OCI-LY3 (cell line): ENCODE results near the gene PDPN.
A peak's percentile ranks its signal among the peaks of the same experiment; 100 is the strongest.

Experiments used
- H2AFZ ChIP-seq: fragments of 200-600, 300-600 bp; shearing (Covaris generic); 2 replicates; pipeline ENCODE4 v1.6.0; 2014; ENCODE audit warnings: antibody characterized with exemption, low read depth, low read length
- H3K27ac ChIP-seq: fragments of 200-600, 300-600 bp; sonication (generic); 2 replicates; pipeline ENCODE4 v1.5.1; 2014; ENCODE audit warnings: mild to moderate bottlenecking, low read length, moderate library complexity, mixed read lengths
- H3K27me3 ChIP-seq: fragments of 200-600, 300-600 bp; sonication (generic); 2 replicates; pipeline ENCODE4 v1.6.1; 2014; ENCODE audit warnings: low read depth, low read length, mixed read lengths
- H3K36me3 ChIP-seq: fragments of 200-600, 300-600 bp; sonication (generic); replicated peaks from 2 replicates; pipeline ENCODE3; 2014; ENCODE audit warnings: low read depth, low read length, mixed read lengths
- H3K4me1 ChIP-seq: fragments of 300-600, 200-600 bp; sonication (generic); 2 replicates; pipeline ENCODE4 v1.6.1; 2014; ENCODE audit warnings: low read length, mixed read lengths
- H3K4me2 ChIP-seq: fragments of 200-600, 300-600 bp; sonication (generic); 2 replicates; pipeline ENCODE4 v1.6.1; 2014; ENCODE audit warnings: low read length, mixed read lengths
- H3K4me3 ChIP-seq: fragments of 300-600, 200-600 bp; sonication (generic); 2 replicates; pipeline ENCODE4 v1.5.1; 2014; ENCODE audit warnings: antibody characterized with exemption, mild to moderate bottlenecking, low read length, moderate library complexity
- H3K79me2 ChIP-seq: fragments of 300-600, 200-600 bp; shearing (Covaris generic); 2 replicates; pipeline ENCODE4 v1.6.1; 2014; ENCODE audit warnings: mild to moderate bottlenecking, low read length, mixed read lengths
- H3K9ac ChIP-seq: fragments of 300-600, 200-600 bp; shearing (Covaris generic); 2 replicates; pipeline ENCODE4 v1.6.0; 2014; ENCODE audit warnings: mild to moderate bottlenecking, low read length, moderate library complexity
- H3K9me3 ChIP-seq: fragments of 200-600, 300-600 bp; shearing (Covaris generic); 2 replicates; pipeline ENCODE4 v1.6.1; 2014; ENCODE audit warnings: low read length, mixed read lengths; ENCODE audit not compliant: insufficient read depth
- H4K20me1 ChIP-seq: fragments of 200-600, 300-600 bp; sonication (generic); 2 replicates; pipeline ENCODE4 v1.6.1; 2016; ENCODE audit warnings: low read length, mixed read lengths; ENCODE audit not compliant: insufficient read depth
- EZH2phosphoT487 ChIP-seq: fragments of 200-600 bp; shearing (Covaris generic); IDR thresholded peaks from 2 replicates; pipeline ENCODE4 v1.6.1; 2018; ENCODE audit warnings: antibody characterized with exemption, mixed run types, low read depth
- TF ChIP-seq, protein P1 (sequence below): fragments of 200-600, 300-600 bp; sonication (generic); IDR thresholded peaks from 2 replicates; pipeline ENCODE4 v1.5.1; 2014; ENCODE audit warnings: antibody characterized with exemption, low read length, low read depth

Gene PDPN

DNA sequence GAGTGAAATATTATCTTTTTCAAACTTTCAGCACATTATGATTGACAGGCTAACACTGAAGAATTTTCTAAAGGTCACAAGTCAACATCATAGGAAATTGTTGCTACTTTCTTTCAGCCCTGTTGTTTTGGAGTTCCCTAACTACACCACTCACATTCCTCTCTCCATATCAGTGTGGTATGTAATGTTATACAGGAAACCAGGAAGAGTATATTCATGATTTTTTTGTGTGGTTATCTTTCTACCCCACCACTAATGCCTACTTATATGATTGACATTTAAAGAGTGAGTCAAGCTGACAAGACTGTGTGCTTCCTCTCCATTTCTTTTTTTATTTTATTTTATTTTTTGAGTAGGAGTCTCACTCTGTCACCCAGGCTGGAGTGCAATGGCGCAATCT is 68.6 kb downstream of the PDPN start:
- Histone ChIP-seq H4K20me1 (no peaks in the 10 kb centered on the region), H3K27me3 (no peaks in the 10 kb centered on the region), H3K4me2 (no peak overlapping the region), H3K9me3 (no peaks in the 10 kb centered on the region), H3K4me3 (no peak overlapping the region), H3K36me3 (no peaks in the 10 kb centered on the region), H3K27ac (no peak overlapping the region), H3K9ac (no peak overlapping the region), H3K79me2 (no peaks in the 10 kb centered on the region), H2AFZ (no peak overlapping the region), H3K4me1 (peaks cover under 1% of the 10 kb centered on the region)
- TF ChIP-seq, protein P1, sequence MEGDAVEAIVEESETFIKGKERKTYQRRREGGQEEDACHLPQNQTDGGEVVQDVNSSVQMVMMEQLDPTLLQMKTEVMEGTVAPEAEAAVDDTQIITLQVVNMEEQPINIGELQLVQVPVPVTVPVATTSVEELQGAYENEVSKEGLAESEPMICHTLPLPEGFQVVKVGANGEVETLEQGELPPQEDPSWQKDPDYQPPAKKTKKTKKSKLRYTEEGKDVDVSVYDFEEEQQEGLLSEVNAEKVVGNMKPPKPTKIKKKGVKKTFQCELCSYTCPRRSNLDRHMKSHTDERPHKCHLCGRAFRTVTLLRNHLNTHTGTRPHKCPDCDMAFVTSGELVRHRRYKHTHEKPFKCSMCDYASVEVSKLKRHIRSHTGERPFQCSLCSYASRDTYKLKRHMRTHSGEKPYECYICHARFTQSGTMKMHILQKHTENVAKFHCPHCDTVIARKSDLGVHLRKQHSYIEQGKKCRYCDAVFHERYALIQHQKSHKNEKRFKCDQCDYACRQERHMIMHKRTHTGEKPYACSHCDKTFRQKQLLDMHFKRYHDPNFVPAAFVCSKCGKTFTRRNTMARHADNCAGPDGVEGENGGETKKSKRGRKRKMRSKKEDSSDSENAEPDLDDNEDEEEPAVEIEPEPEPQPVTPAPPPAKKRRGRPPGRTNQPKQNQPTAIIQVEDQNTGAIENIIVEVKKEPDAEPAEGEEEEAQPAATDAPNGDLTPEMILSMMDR = no peak
- TF ChIP-seq EZH2phosphoT487 = no peak

DNA sequence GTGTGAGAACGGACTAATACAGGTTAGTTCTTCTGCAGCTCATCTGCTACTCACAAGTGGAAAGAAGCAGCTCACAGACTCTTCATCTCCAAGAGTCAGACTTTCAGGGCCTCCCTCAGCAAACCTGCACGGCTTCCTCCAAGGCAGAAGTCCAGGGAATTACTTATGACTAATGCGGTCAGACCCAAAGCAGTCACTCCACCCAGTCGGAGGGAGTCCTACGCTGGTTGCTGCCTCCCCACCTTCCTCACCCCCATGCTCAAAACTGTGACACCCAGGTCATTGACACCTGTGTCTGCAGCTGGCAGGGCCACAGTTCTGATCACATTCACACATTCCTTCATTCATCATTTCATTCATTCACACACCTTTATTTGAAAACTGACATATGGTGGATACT is 77.9 kb downstream of the PDPN start:
- TF ChIP-seq EZH2phosphoT487 = no peak
- TF ChIP-seq, protein P1 = no peak
- Histone ChIP-seq H3K27me3 (no peaks in the 10 kb centered on the region), H3K9ac (no peak overlapping the region), H3K27ac (no peak overlapping the region), H3K4me1 (peaks cover 35% of the 10 kb centered on the region), H3K36me3 (no peaks in the 10 kb centered on the region), H2AFZ (no peak overlapping the region), H3K4me3 (no peak overlapping the region), H3K4me2 (no peak overlapping the region), H3K9me3 (no peaks in the 10 kb centered on the region), H4K20me1 (no peaks in the 10 kb centered on the region), H3K79me2 (peaks cover 9% of the 10 kb centered on the region; the same call in 1 of the 2 replicates)

DNA sequence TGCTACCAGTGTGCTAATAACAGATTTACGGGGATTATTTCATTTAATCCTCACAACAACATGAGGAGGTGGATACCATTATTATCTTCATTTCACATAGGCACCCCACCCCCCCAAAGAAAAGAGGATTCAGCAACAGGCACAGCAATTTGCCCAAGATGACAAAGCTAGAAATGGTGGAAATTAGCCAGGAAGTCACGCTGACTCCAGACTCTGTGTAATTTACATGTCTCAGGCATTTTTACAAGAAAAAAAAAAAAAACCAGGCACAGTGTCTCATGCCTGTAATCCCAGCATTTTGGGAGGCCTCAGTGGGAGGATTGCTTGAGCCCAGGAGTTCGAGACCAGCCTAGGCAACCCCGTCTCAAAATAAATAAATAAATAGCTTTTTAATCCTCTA is 78.9 kb downstream of the PDPN start:
- no peaks in the 10 kb centered on the region for H3K9me3 ChIP-seq
- no peaks in the 10 kb centered on the region for H3K36me3 ChIP-seq
- no peaks in the 10 kb centered on the region for H3K27me3 ChIP-seq
- no peak overlapping the region for H3K9ac ChIP-seq
- peaks cover 9% of the 10 kb centered on the region; the same call in 1 of the 2 replicates for H3K79me2 ChIP-seq
- H3K27ac ChIP-seq = no peak overlapping the region
- no peak overlapping the region; the same call in 1 of the 2 replicates for H3K4me2 ChIP-seq
- no peaks in the 10 kb centered on the region for H4K20me1 ChIP-seq
- H2AFZ ChIP-seq = no peak overlapping the region
- H3K4me3 ChIP-seq = no peak overlapping the region
- TF ChIP-seq, protein P1 = no peak
- TF ChIP-seq EZH2phosphoT487 = no peak
- H3K4me1 ChIP-seq = peaks cover 43% of the 10 kb centered on the region

DNA sequence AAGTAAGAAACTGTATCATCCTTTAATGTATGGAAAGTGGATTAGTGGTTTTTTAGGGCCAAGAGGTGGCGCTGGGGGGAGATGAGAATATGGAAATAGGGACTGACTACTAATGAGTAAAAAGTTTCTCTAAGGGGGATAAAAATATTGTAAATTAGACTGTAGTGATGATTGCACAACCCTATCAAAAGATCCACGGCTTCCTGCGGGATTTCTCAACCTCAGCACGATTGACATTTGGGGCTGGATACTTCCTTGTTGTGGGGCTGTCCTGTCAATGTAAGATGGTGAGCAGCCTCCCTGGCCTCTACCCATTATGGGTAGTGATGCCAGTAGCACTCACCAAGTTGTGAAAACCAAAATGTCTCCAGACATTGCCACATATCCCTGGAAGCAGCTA is 80.3 kb downstream of the PDPN start:
- Histone ChIP-seq H3K9ac (no peak overlapping the region), H3K79me2 (peaks cover 9% of the 10 kb centered on the region; the same call in 1 of the 2 replicates), H3K27me3 (no peaks in the 10 kb centered on the region), H3K4me2 (peak overlapping the region; percentile 52), H3K4me3 (peak overlapping the region; percentile 28), H3K4me1 (peaks cover 46% of the 10 kb centered on the region), H2AFZ (0 out of 2 replicates have a peak overlapping the region, but pooled peaks have one; percentile 25), H3K36me3 (no peaks in the 10 kb centered on the region), H3K9me3 (no peaks in the 10 kb centered on the region), H4K20me1 (no peaks in the 10 kb centered on the region), H3K27ac (peak overlapping the region; percentile 57)
- TF ChIP-seq, protein P1 = peak; percentile 29
- no peak for TF ChIP-seq EZH2phosphoT487
